CD4-positive, alpha-beta T cell treated with Interferon alpha-2 for 1 hour (primary cell): ENCODE results near the gene OCA2.

Experiments
- DNase-seq, 2 donors: peaks; one replicate each; pipeline ENCODE4 v3.0.0-alpha.2; 2020 to 2022

OCA2 gene

DNA sequence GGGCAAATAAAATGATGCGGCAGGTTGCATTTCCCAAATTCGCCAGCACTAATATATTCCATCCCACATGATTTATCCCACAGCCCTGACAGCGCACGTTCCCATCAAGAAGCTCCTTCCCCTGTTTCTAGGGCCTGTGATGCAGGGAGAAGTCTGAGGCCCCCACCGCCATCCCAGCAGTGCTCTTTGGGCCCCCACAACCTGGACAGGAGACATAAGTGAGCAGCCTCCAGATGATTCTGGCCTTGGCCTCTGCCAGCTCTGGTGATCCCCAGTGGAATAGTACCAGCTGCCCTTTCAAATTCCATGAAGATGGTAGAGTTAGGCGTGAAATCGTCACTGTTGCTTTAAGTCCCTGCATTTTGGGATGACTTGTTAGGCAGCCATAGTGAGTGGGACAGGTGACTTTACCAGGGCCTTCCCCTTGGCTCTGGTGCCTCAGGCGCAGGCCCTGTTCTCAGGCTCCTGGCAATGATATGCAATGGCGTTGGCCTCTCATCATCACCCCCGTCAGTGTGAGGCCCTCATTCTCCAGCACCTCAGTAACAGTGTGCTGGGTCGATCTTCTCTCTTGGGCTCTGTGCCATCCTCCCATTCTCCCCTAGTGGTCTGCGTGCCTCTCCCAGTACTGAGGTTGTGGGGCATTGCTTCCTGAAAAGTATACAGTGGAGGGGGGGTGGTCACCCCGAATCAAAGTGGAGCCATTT is 263.7 kb downstream of the OCA2 start:
- no peak for DNase-seq

DNA sequence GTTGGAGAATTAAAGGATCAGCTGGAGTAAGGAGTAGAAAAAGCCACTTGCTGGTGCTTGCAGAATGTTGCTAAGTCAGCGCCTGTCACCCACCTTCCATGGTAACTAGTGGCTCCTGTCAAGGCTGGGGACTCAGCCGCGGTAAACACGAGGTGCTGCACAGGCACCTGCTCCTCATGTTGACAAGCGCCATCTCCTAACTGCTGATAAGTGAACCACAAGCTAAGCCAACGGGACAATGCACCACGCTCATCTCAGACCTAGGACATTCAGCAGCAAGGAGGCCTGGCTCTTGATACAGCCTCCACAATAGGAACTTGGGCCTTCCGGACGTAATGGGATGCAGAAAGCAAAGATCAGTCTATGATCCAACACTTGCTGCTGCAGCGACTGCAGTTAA is 264.4 kb downstream of the OCA2 start:
- DNase-seq: no peak

DNA sequence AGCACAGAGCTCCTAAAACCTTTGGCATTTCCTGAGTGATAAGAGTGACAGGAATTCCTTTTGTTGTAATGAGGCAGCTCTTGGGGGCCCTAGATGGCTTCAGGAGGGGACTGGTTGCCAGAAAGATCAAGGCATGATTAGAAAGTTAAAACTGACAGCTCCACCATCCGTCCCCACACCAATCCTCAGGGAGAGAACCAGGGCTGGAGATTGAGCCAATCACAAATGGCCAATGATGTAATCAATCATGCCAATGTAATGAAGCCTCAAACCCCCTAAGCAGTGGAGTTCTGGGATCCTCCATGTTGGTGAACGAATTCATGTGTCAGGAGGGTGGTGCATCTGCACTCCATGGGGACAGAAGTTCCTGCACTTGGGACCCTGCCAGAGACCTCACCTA is 265.1 kb downstream of the OCA2 start:
- DNase-seq: no peak

DNA sequence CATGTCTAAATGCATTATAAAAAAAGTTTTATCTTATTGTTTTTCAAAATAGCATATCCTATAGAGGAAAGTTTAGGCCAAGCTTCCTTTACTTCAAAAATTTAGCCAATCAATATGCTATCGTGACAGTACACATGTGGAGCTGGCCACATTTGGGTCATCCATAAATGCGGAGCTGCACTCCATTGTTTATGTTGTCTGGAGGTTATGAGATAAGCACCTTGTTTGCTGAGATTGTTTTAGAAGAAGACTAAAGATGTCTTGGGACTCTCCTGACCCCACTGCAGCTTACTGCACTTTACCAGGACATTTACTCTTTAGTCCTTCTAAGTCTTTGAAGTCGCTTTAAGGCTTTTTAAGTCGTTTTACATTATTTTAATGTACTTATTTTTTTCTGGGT is 265.9 kb downstream of the OCA2 start:
- no peak for DNase-seq

DNA sequence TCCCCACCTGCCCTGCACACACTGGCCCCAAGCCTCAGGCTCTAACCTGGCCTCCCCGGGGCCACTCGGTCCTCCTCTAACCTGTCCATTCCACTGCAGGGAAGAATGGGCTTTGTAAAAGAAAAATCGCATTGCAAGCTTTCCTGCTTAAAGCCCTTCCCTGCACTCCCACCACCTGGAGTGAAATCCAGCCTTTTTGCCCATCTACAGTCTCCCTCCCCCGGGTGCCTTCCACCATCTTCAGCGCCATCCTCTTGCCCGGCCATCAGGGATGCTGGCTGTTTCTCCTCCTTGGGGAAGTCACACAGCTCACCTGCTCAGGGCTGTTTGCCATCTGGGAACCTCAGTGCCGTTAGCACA is 266.9 kb downstream of the OCA2 start:
- DNase-seq: no peak

DNA sequence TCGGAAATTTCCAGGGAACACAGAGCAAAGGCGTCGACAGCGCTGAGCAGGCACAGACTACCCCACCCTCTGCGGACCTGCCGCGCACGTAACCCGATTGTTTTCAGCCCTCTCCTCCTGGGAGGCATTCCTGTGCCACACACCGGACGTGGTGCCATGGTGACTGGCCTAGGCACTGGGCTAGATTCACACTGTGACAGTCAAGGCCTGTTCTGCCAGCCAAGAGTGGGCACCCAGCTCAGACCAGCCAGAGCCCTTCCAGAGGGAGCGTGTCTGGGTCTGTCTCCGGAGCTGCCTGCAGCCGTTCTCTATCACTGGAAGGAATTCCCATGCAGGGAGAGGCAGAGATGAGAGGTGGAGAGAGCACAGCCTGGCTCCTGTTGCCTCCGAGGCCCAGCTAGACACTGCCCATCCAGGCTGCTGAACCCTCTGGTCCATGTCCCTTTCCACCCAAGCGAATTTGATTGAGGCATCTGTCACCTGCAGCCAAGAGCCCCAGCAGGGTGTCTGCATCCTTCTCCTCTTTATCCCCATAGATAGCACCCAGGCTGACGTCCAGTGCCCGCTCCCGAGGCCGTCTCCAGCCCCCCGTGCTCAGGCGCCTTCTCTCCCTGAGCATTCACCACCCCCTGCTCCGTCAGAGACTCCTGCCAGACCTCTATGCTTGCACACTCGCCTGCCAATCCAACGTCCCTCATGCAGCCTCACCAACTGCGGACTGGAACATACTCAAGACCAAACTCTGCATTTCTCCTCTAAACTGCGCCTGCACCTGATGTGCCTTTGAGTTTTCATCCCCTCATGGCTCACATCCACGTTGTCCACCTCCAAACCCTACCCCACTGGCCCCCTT is 267.5 kb downstream of the OCA2 start:
- no peak for DNase-seq

DNA sequence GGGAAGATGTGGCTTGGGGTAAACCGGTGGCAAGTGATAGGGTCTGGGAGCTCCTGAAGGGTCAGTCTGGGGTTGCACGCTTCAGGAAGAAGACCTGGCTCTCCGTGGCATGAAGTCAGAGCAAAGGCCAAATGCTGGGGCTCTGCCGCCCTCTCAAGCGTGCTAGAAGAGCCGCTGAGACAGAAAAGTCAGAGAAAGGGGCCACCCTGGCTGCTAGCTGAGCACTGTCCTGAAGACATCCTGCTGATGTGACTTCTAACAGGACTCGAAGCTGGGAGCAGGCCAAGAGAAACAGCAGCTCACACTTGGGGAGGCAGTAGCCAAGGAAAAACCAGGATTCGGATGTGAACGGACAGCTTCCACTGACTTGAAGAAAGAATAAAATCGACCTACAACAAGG is 270.4 kb downstream of the OCA2 start:
- DNase-seq: no peak

DNA sequence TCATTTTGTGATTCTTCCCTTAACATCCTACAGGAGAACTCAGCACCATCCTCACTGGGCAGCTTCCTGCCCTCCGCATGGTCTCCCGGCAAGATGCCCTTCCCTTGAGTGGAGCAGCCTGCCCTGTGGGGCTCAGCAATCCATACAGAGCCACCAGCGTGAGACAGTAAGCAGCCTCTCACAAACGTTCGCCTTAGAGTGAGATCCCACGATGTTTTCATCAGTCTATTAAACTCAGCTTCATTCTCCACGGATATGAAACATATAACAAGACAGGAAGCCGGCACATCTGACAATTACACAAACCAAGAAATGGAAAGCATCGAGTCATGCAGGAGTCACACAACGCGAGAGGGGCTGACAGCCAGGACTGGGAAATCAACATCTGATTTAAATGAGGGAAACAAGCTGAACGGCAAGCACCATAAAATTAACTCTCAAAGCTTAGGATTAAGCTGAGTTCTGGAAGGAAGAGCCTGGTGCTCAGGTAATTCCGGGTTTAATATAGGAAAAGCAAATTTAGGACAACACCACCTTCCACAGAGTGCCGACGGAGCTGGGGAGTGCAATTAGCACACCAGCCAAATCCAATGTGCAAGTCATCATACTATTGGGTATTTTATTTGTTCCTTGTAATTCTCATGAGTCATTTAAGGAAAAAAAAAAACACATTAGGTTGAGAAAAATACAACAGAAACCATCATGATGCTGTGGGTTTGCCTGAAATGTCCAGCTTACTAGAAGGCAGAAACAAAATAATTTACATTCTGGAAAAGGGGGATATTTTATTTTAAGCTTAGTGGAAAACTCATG is 272.0 kb downstream of the OCA2 start:
- DNase-seq: no peak

DNA sequence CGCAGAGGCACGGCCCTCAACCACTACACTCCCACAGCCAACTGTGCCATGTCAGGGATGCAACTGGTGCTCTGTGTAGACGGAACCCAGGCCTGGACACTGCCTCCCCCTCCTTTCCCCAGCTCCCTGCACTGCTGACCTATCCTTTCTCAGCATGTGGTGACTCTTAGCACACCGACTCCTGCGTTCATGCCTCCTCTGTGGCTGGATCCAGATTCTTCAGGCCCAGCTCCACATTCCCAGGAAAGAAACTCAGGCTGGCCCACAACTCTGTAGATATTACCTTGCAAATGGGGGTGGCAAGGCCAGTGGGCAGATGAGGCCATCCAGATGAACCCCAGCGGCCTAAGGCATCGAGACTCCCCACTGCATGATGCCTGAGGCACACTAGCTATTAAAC is 272.7 kb downstream of the OCA2 start:
- DNase-seq: no peak

DNA sequence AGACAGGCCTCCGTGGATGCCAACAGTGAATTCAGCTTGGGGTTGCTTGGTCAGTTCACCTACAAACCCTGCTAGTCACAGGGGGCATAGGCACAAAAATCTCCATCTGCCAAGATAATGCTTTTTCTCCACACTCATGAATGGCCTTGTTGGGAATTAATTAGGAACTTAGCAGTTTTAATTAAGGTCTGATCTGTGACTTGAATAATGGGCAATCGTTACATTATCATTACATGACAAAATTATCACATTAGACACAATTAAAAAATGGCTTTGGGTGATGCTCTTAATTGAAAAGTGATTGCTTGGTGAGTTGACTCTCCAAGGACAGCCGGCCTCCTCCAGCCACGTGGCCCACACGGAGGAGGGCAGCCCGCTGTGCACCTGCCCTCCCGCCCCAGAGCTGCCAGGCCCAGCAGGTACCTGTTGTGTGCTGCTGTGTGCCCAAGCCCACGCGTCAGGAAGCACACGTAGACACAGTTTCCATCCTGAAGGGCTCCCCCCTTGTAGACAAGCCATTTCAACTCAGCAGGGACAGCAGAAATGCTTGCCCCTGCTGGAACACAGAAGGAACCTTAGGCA is 274.2 kb downstream of the OCA2 start:
- DNase-seq: no peak

DNA sequence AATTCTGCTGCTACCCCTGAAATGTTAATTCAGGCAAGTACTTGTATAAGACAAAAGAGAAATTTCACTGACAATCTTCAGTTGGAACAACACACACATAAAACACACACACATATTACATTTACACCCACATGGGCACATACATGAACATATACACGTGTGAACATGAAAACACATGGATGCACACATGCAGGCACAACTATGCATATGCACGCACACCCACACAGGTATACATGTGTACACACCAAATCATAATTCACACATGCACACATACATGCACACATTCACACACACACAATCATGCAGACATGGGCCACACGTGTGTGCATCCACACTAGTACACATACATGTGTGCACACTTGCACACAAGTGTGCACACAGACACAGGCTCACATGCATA is 277.8 kb downstream of the OCA2 start:
- DNase-seq: no peak

DNA sequence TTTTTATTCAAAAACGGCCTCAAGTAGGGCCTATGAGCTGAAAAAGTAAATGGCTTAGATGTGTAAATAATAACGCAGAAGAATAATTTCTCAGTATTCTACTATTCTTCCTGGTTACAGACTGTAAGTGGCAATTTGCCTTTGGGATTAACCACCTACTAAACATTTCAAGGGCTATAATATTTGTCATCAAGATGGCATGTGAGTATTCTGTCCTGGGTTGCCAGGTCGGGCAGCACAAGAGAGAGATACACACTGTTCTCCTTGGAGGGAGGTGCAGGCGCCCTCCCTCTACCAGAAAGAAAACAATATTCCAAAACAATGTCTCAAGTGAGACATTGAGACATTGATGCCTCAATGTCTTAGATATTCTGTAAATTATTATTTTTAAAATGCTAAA is 278.4 kb downstream of the OCA2 start:
- no peak for DNase-seq

DNA sequence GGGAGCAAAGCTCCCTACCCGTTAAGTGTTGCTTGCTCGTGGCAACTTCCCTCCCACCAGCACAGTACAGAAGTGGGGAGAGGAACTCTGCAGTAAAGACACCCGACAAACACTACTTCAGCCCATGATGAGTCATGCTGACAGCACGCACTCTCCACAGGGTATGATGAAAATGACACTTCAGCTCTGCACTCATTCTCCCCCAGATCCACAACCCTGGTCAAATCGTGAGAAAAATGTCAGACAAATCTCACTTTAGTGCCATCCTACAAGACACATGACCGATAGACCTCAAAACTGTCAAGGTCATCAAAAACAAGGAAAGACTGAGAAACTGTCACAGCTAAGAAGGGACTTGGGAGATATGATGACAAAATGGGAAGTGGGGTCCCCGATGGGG is 278.9 kb downstream of the OCA2 start:
- DNase-seq: no peak

DNA sequence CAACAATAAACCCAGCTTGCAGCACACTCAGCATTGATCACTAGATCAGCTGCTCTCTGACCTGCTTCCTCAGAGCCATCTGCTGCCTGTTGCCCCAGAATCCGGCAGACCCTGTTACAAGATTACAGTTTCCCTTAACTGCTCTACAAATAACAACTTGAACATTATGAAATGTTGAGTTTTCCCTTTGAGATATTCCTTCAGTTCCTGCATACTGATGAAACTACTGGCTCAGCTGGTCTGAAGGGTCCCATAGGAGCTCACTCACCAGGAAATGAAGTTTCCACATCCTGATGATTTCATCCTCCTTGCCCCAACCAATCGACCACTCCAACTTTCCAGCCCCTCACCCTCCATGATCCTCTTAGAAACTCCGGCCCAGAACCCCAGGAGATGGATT is 281.9 kb downstream of the OCA2 start:
- no peak for DNase-seq

DNA sequence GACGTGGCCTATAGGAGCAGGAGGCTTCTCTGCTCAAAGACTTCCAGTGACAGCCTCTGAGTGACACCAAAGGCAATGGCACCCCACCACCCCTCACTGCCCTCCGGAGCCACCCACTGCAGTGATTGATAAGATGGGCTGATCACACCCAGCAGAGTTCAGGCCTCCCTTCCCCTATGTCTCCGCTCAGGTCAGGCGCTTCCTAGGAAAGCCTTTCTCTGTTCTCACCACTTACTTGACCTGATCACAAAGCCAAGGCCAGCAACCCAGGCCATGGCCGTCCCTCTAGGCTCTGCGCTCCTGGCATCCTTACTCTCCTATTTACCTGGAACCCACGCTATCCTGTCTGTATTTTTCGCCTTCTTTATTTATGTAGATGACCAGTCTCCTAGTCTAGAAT is 282.3 kb downstream of the OCA2 start:
- no peak for DNase-seq

DNA sequence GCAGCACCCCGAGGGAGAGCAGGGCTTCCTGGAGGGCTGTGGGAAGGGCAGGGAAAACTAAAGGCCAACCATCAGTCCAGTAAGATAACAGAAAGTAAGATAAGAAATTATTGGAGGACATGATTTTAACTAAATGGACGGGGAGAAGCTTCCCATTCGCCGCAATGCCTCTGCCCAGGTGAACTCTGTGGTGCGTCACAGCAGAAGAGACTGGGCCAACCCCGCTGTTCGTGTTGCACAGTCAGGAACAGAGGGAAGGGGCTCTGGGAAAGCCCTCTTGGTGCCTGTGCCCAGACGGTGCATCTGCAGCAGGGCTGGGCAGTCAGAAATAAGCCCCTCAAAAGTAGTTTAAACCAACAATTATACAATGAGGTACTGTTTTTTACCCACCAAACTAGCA is 284.1 kb downstream of the OCA2 start:
- DNase-seq: no peak

DNA sequence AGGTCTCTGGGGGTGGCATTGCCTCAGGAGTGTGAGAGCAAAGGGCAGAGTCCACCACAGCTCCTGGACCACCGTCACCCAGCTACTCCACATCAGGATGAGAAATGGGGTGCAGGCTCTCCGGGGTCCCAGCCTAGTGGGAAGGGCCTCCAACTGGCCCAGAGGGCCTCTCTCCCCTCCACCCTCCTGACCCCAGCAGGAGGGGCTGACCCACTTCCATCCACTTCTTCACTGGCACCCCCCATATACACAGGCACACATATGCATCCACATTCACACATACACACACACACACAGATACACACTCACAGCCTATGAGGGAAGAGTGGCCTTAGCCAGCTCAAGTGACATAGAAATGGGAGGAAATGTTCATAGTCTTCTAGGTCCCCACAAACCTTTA is 286.0 kb downstream of the OCA2 start:
- no peak for DNase-seq

DNA sequence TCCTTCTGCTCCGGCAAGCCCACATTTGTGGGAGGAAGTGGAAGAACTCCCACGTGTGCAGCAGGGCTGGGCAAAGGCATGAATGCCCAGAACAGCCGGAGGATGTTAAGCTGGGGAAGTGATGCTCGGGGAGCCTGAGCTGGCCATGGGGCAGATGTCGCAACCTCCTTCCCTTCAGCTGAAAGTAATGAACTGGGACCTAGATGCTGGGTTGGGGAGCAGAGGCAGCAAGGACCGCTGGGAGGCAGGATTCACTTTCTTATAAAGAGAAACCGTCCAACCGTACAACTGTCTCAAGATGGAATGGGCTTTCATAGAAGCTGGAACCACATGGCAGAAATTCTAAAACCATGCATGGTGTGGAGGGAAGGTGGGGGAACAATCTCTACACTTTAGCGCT is 290.9 kb downstream of the OCA2 start:
- DNase-seq: no peak

DNA sequence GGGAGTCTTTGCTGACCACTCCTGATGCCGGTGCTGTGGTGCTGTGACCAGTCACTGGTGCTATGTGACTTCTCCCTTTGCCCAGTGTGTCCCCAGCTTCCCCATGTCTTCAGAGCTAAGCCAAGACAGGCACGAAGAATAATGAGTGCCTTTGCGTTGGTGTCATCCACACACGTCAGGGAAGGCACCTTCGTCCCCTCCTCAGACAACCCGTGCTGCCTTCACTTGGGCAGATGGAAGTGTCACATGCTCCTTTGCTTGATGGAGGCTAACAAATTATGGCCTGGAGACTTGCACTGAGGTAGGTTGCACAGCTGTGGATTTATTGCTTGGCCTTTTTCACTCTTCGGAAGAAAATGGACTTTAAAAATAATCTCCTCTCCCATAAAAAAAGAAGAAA is 291.8 kb downstream of the OCA2 start:
- no peak for DNase-seq

DNA sequence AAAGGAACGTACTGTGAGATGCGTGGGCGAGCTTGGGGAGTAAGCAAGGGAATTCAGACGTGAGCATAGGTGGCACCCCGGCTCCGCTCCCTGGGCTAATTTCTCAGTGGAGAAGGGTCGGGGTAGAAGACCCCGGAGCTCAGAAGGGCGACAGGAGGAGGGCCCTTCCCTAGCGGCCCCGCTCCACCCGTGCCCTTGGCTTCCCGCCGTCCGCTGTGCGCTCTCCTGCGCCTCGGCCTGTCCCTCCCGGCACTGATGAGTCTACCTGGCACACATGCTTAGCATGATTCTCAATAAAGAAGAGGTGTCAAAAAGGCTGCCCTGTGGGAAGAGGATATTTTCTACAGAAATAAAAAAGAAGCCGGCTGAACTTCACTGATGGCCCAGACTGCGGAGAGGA is 292.7 kb downstream of the OCA2 start:
- DNase-seq: no peak

DNA sequence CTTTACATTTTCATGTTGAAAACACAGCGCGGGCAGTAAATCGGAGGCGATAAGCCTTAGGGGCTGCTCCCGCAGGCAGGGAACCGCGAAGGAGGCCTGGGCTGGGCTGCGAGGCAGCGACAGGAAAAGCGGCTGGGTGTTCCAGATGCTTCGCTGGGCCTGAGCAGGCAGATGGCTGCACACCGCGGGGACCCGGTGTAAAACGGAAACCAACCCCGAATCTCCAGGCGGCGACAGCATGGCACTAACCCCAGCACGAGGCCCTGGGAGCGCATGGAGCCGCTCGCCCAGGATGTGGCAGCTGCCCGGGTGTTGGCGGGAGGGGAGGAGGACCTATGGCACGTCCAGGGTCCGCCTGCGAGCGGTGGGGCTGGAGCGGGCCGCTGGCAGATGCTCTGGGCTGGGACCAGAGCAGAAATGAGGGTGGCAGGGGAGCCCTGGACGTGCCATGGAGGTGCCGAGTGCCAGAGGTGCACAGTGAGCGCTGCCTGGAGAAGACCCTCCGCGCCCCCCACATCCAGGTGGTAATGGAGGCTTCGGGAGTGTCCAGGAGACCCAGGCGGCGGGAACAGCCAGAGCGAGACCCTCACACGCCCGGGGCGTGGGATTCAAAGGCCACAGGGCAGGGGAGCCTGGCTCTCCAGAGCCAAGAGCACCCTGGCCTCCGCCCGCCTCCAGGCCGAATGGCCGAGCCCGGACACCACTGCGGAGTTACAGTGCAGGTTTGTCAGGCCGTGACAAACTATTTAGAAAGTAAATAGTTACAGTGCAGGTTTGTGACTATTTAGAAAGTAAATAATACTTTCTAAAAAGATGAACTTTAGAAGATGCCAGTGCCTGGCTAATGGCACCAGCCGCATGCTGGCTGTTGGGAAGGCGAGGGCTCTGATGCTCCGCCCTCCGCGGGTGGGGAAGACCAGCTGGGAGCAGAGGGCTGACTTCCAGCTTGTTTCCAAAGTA is 293.6 kb downstream of the OCA2 start:
- DNase-seq: no peak

DNA sequence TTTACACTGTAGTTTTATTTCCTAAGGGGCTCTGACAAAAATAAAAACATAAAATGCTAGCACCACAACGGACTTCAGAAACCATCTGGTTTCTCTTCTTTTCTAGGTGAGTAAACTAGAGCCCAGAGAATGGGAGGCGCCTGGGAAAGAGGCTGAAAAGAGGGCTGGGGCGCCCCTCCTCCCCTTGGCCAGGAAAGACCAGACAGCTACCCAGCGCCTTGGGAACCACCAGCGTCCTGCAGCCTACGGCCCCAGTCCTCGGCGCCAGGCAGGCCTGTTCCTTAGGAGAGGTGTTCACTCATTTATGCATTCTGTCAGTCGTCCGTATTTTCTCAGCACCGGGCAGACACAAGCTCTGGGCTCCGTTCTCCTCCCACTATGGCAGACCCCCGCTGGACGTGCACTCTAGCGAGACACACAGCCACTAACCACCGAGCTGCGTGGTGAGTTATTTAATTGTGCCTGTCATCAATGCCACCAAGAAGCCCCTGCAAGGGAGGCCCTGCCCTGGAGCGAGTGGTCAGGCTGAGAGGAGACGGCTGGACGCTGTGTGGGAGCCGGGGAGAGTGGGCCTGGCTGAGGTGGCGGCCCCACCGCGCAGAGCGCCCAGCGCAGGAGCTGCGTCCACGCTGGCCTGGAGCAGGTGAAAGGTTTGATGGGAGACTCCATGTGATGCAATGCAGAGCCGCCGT is 294.4 kb downstream of the OCA2 start:
- DNase-seq: no peak
